H1 (cell line): ENCODE data around the gene FMC1. TPM values are rescaled to one million over a fixed set of nuclear protein-coding genes. Genes with fewer than 3 reads are reported as not detected.

ENCODE experiments used
- CHD1 ChIP-seq: IDR thresholded peaks from 2 replicates; pipeline ENCODE4 v1.6.1; 2012; ENCODE audit warnings: low read depth, low read length, improper control_type of control experiment
- MAFK ChIP-seq: IDR thresholded peaks from 2 replicates; pipeline ENCODE4 v1.6.1; 2012; ENCODE audit warnings: low read depth, mild to moderate bottlenecking, improper control_type of control experiment, low read length
- polyA plus RNA-seq, 7 experiments: library from polyadenylated mRNA; depleted of rRNA in 3 of 7; stranded (reverse) in 5 of 7; unstranded in 2 of 7; fragments of >200 nt in 5 of 7; fragments of 200-250 nt in 2 of 7; gene quantifications; 1 replicate in 5 of 7; 2 replicates in 1 of 7; 4 replicates in 1 of 7; pipeline versions ENCODE4 v1.2.1 to v1.2.3, GENCODE V29; 2011 to 2013; ENCODE audit warnings: missing spikeins in 2 of 7, mixed read lengths in 2 of 7
- total RNA-seq: library from RNA; stranded (reverse); fragmentation: NEBNext Ultra II Directional; extraction: Animal tissue kit (Norgen Biotek cat#: 25700); gene quantifications from 2 replicates; pipeline ENCODE4 v1.2.1, GENCODE V29; 2021
- TF ChIP-seq, protein P1 (sequence below): IDR thresholded peaks from 2 replicates; pipeline ENCODE4 v1.6.1; 2012; ENCODE audit warnings: low read length, inconsistent platforms

FMC1 gene
- total and polyA plus RNA-seq, 2 of the 8 experiments (the other 6 are each of a cell fraction or from before 2014, with no cell fraction given): 15.8 to 28.4 TPM

DNA sequence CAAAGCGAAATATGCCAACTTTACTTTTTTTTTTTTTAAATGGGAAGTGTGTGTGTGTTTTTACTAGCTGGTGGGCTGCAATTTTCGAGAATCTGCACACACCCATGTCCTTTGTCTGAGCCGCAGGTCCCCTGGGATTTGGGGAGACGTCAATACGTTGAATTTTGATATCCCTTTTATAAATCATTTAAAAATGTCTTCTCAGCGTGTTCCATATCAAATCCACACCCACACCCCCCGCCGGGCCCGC is 404 bp upstream of the FMC1 start (continued):
- TF ChIP-seq, protein P1, sequence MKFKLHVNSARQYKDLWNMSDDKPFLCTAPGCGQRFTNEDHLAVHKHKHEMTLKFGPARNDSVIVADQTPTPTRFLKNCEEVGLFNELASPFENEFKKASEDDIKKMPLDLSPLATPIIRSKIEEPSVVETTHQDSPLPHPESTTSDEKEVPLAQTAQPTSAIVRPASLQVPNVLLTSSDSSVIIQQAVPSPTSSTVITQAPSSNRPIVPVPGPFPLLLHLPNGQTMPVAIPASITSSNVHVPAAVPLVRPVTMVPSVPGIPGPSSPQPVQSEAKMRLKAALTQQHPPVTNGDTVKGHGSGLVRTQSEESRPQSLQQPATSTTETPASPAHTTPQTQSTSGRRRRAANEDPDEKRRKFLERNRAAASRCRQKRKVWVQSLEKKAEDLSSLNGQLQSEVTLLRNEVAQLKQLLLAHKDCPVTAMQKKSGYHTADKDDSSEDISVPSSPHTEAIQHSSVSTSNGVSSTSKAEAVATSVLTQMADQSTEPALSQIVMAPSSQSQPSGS: peak; percentile 89
- TF ChIP-seq CHD1 (no peak), MAFK (no peak)
